Measurements from ENCODE around the gene ESYT1. TPM values are rescaled to one million over a fixed set of nuclear protein-coding genes. Genes with fewer than 3 reads are reported as not detected.

The ESYT1 gene
- total RNA-seq, 1 experiment from 2014 or later: 111 TPM

DNA sequence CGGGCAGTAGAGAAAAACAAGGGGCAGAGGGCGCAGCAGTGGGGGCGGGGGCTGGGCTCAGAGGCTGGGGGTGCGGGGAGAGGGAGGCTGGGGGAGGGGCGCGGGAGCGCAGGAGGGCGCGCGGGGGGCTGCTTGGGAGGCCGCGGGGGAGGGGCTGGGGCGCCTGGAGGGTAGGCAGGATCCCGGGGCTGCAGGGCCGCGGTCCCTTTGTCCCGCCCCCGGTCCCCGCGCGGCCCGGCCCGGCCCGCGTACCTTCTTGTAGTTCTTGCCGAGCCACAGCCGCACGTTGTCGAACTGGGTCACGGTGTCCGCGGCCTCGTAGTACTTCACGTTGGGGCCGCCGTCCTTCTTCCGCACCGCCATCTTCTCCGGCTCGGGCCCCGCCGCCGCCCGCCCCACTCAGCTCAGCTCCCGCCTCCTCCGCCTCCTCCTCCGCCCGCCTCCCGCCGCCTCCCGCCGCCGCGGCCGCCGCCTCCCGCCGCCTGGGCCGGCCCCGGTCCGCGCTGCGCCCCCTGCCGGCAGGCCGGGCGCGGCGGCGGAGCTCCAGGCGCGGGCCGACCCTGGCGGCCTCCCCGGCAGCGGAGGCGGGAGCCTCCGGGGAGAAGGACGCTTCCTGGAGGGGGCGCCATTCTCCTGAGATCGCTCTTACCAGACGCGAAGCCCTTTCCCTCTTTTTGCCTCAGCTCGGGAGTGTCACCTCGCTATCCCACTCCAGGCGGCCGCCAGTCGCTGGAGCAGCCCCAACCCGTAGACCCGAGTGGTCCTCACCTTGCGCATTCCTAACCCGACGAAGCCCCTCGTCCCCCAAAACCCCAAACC, 61.2 kb downstream of the ESYT1 start, which contains the start of gene SMARCC2:
Gene SMARCC2 (minus strand): TSS at position 385 of the 819 bp plus-strand sequence. CDS start 22 bp downstream, at position 363.
- Mint-ChIP-seq H3K27me3 (ENCODE audit: insufficient read depth, unreplicated experiment) (no peaks in the 10 kb centered on the region), H3K36me3 (ENCODE audit: insufficient read depth, unreplicated experiment) (peaks cover 37% of the 10 kb centered on the region), H3K9me3 (ENCODE audit: unreplicated experiment) (no peaks in the 10 kb centered on the region), H3K4me3 (ENCODE audit: unreplicated experiment) (peak within 1 kb of the TSS; percentile 85), H3K27ac (ENCODE audit: low read depth, unreplicated experiment) (peak within 1 kb of the TSS; percentile 93), H3K4me1 (ENCODE audit: insufficient read depth, unreplicated experiment) (peaks cover 38% of the 10 kb centered on the region)
- CTCF ChIA-PET: interaction anchor here (0.5 to 6.6 kb wide), 37 partner anchors 11 to 1882 kb away, joined by 3 to 83 read pairs (median 4); partner anchors contain the start of genes APOF, ESYT1, RNF41 and ZC3H10
- POLR2A ChIA-PET: interaction anchor here (0.6 to 7.9 kb wide), 35 partner anchors 9 to 406 kb away, joined by 3 to 140 read pairs (median 6); partner anchors contain the start of genes CNPY2, COQ10A, CS and ESYT1
- peak; percentile 87 for DNase-seq (ENCODE audit: unreplicated experiment)
- TF ChIP-seq, protein P1, sequence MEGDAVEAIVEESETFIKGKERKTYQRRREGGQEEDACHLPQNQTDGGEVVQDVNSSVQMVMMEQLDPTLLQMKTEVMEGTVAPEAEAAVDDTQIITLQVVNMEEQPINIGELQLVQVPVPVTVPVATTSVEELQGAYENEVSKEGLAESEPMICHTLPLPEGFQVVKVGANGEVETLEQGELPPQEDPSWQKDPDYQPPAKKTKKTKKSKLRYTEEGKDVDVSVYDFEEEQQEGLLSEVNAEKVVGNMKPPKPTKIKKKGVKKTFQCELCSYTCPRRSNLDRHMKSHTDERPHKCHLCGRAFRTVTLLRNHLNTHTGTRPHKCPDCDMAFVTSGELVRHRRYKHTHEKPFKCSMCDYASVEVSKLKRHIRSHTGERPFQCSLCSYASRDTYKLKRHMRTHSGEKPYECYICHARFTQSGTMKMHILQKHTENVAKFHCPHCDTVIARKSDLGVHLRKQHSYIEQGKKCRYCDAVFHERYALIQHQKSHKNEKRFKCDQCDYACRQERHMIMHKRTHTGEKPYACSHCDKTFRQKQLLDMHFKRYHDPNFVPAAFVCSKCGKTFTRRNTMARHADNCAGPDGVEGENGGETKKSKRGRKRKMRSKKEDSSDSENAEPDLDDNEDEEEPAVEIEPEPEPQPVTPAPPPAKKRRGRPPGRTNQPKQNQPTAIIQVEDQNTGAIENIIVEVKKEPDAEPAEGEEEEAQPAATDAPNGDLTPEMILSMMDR (IDR thresholded peaks at IDR 0.05; ENCODE audit: unreplicated experiment): peak; percentile 75
- intact Hi-C loops (cut with micrococcal nuclease): loop anchor here (1.0 kb wide), 1 partner anchor 63 kb away; no protein-coding TSS in a partner anchor
- no TSS peak for BruUV-seq (replicated peaks)

DNA sequence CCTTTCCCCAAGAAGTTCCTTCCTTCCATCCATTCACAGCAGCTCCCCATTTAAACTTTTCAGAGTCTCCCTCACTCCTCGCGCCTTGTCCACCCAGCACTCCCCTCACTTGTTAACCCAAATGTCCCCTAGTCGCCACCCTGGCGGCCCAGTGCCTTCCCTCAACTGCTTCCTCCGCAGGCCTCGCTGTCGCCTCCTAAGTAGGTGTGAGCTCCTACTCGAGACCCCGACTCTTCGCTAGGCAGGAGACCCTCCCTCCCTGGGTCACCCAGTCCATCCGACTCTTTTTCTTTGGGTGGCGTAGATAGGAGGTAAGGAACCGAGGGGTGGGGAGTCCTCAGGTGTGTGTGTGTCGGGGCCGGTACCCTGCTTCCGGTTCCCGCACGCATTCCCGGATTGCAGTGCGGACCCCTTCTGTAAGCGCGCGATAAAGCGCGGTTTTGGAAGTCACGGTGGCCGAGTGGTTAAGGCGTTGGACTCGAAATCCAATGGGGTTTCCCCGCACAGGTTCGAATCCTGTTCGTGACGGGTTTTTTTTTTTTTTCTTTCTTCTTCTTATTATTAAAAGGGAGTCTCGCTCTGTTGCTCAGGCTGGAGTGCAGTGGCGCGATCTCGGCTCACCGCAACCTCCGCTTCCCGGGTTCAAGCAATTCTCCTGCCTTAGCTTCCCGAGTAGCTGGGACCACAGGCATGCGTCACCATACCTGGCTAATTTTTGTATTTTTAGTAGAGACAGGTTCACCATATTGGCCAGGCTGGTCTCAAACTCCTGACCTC, 62.0 kb downstream of the ESYT1 start:
- Mint-ChIP-seq H3K36me3 (ENCODE audit: insufficient read depth, unreplicated experiment) (peaks cover 31% of the 10 kb centered on the region), H3K9me3 (ENCODE audit: unreplicated experiment) (no peaks in the 10 kb centered on the region), H3K4me3 (ENCODE audit: unreplicated experiment) (peak overlapping the region; percentile 85), H3K27me3 (ENCODE audit: insufficient read depth, unreplicated experiment) (no peaks in the 10 kb centered on the region), H3K4me1 (ENCODE audit: insufficient read depth, unreplicated experiment) (peaks cover 38% of the 10 kb centered on the region), H3K27ac (ENCODE audit: low read depth, unreplicated experiment) (peak overlapping the region; percentile 93)
- peak; percentile 90 for DNase-seq (ENCODE audit: unreplicated experiment)
- BruUV-seq (replicated peaks): no TSS peak
- intact Hi-C loops (cut with micrococcal nuclease): loop anchor here (1.0 to 10.0 kb wide), 4 partner anchors 64 to 455 kb away; partner anchors contain the start of gene ZC3H10
- POLR2A ChIA-PET: interaction anchor here (0.6 to 7.9 kb wide), 32 partner anchors 9 to 407 kb away, joined by 3 to 140 read pairs (median 6); partner anchors contain the start of genes CNPY2, COQ10A, CS and ESYT1
- CTCF ChIA-PET: interaction anchor here (0.5 to 6.6 kb wide), 37 partner anchors 12 to 1882 kb away, joined by 3 to 83 read pairs (median 4); partner anchors contain the start of genes APOF, ESYT1, RNF41 and ZC3H10
- TF ChIP-seq, protein P1 (IDR thresholded peaks at IDR 0.05; ENCODE audit: unreplicated experiment): no peak

DNA sequence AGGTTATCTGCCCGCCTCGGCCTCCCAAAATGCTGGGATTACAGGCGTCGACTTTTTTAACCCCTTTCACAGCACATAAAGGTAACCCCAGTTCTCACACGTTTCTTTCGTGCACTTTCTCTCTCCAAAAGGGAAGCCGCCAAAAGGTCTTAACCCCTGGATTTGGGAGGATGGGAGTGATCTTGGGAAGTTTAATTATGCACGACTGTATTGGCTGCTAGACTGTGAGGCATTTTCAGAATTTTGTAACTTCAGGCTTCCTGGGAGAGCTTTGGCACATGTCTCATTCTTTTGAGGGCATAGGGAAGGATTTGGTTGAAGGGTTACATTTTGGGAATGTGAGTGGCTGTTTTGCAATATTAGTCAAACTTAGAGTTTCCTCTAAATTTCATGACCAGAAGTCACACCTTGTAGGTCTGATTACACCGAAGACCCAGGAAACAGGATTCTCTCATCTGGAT, 62.7 kb downstream of the ESYT1 start:
- TF ChIP-seq, protein P1 (IDR thresholded peaks at IDR 0.05; ENCODE audit: unreplicated experiment): no peak
- Mint-ChIP-seq H3K9me3 (ENCODE audit: unreplicated experiment) (no peaks in the 10 kb centered on the region), H3K27me3 (ENCODE audit: insufficient read depth, unreplicated experiment) (no peaks in the 10 kb centered on the region), H3K4me3 (ENCODE audit: unreplicated experiment) (peak overlapping the region; percentile 85), H3K4me1 (ENCODE audit: insufficient read depth, unreplicated experiment) (peaks cover 38% of the 10 kb centered on the region), H3K27ac (ENCODE audit: low read depth, unreplicated experiment) (peak overlapping the region; percentile 93), H3K36me3 (ENCODE audit: insufficient read depth, unreplicated experiment) (peaks cover 24% of the 10 kb centered on the region)
- ChIA-PET POLR2A (interaction anchor here (1.6 to 7.9 kb wide), 8 partner anchors 30 to 194 kb away, joined by 4 to 140 read pairs (median 12); partner anchors contain the start of genes ESYT1, MYL6, RNF41 and RPL41), CTCF (interaction anchor here (0.6 to 6.6 kb wide), 13 partner anchors 10 to 452 kb away, joined by 3 to 83 read pairs (median 7); partner anchors contain the start of genes RNF41 and ZC3H10)
- intact Hi-C loops (cut with micrococcal nuclease): loop anchor here (1.0 to 10.0 kb wide), 3 partner anchors 66 to 456 kb away; partner anchors contain the start of gene ZC3H10
- no TSS peak for BruUV-seq (replicated peaks)
- DNase-seq (ENCODE audit: unreplicated experiment): peak; percentile 31

All from MCF 10A (cell line).